ENCODE results near the gene PPP1CA.
A peak's percentile ranks its signal among the peaks of the same experiment; 100 is the strongest.

PPP1CA gene

GRCh38 chr11:67351275-67352005 is 50.2 kb downstream of the PPP1CA start:
- peak; percentile 51 for DNase-seq (ENCODE audit: low read depth)

GRCh38 chr11:67349928-67350465 is 51.7 kb downstream of the PPP1CA start:
- DNase-seq (ENCODE audit: low read depth) = no peak

GRCh38 chr11:67349457-67349856 is 52.2 kb downstream of the PPP1CA start:
- no peak for DNase-seq (ENCODE audit: low read depth)

- DNase-seq (ENCODE audit: low read depth) = no peak
Measured at GRCh38 chr11:67349036-67349435, 52.6 kb downstream of the PPP1CA start.

Measured in stimulated activated CD8-positive, alpha-beta memory T cell treated with anti-CD3 and anti-CD28 coated beads, Interleukin-12 subunit alpha, Interleukin-12 subunit beta, amount 100 ng/mL, for 1 hour (primary cell).